Putamen (tissue), 1 donor: ENCODE data around the gene KLF1.
"Not testable (repeated sequence)": the region's sequence is repeated elsewhere in the genome, so short reads cannot be mapped to it uniquely, and the experiment has no call there.

Experiments used
- DNase-seq: peaks from one replicate; pipeline ENCODE4 v3.0.0-alpha.2; 2016; ENCODE audit warnings: low spot score

KLF1 gene

DNA sequence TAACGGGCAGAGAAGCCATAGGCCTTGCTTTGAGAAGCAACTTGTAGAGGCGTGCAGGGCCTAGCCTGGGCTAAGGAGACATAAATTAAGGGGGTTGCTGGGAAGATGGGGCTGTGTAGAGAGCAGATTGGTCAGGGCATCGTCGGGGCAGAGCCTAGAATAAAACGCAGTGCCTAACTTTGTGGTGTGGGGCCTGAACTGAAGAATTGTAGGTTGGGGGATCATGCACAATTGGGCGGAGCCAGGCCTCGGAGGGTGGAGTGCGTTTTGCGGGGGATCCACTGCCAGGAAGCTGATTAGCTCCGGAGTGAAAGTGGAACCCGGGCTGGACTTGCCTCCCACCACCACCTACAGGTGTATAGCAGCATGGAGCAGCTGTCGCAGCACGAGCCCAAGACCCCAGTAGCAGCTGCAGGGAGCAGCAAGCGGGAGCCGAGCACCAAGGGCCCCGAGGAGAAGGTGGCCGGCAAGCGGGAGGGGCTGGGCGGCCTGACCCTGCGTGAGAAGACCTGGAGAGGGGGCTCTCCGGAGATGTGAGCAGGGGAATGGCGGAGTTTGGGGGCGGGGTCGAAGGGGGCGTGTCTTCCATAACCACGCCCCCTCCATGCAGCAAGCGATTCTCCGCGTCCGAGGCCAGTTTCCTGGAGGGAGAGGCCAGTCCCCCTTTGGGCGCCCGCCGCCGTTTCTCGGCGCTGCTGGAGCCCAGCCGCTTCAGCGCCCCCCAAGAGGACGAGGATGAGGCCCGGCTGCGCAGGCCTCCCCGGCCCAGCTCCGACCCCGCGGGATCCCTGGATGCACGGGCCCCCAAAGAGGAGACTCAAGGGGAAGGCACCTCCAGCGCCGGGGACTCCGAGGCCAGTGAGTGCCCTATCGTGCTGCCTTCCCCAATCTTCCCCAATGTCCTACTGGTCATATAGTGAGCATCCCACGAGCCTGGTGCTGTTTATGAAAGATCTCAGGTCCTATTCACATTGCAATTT, 19.6 kb downstream of the KLF1 start:
- DNase-seq, result no peak

DNA sequence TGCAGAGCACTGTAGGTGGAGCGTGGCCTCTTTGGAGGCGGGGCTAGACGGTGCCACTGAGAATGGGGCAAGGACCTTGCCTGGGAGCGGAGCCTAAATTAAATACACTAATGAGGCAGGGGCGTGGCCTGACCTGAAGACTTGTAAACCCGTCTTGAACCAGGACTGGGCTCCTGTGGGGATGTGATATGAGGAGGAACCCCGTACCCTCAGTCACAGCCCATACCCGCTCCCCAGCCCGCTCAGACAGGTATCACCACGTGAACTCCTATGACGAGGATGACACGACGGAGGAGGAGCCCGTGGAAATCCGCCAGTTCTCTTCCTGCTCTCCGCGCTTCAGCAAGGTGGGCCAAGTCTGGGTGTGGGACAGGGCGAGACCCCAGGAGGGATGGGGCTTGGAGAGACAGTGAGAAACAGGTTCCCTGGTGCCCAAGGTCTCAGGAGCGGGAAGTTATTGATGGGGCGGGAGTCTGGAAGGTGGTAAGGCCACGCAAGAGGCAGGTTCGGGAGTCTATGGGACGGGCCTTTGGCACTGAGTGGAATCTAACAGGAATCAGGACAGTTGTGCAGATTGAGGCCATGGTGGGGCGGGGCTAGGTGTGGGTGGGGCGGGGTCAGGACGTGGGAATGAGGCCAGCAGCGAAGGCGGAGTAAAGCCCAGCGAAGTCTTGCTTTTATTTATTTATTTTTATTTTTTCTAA, 20.4 kb downstream of the KLF1 start:
- no peak for DNase-seq

DNA sequence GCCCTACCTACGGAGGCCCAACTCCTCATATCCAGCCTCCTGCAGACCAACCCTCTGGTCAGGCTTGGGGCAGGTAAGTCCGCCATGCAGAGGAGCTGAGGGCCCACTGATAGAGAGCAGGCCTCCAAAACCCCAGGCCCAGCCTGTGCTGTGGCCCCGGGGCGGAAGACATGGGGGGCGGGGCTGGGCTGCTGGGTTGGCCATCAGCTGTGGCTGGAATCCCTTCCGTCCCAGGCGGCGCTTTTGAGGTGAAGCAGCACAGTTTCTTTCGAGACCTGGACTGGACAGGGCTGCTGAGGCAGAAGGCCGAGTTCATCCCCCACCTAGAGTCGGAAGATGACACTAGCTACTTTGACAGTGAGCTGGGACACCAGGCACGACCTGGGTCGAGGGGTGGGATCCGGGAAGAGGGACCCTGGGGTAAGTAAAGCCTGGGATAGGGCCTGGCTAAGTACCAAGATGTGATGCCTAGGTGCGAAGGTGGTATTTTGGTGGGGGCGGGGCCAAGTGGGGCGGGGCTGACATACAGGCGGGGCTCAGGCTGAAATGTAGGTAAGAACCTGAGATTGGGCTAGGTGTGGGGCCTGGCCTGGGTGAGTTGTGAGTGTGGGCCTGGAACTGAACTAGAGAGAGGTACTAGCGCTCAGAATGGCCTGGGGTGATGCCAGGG, 21.1 kb downstream of the KLF1 start:
- no peak for DNase-seq

DNA sequence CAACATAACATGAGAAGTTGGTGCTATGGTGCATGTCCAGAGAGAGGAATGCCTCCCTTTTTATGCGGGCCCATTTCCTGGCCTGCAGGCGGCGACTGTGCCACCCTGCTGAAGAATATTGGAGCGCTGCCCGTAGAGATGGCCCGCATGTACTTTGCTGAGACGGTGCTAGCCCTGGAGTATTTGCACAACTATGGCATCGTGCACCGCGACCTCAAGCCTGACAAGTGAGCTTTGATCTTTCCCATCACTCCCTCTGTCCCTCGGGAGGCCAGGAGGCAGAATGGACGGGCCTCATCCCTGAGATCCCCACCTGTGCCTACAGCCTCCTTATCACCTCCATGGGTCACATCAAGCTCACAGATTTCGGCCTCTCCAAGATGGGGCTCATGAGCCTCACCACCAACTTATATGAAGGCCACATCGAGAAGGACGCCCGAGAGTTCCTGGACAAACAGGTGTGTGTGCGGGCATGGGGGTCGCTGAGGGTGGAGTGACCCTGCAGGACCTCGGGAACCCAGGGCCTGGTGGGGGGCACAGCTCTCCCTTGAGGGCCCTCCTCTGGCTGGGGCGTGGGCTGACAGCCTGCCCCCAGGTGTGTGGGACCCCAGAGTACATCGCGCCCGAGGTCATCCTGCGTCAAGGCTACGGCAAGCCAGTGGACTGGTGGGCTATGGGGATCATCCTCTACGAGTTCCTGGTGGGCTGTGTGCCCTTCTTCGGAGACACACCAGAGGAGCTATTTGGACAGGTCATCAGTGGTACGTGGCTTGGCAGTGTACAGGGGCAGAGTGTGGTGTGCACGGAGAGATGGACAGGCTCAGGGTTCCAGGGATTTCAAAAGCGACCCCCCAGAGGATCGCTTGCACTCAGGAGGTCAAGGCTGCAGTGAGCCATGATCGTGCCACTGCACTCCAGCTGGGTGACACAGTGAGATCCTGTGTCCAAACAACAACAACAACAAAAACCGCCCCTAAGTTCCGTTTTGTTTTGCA, 22.0 kb downstream of the KLF1 start:
- DNase-seq, result no peak

DNA sequence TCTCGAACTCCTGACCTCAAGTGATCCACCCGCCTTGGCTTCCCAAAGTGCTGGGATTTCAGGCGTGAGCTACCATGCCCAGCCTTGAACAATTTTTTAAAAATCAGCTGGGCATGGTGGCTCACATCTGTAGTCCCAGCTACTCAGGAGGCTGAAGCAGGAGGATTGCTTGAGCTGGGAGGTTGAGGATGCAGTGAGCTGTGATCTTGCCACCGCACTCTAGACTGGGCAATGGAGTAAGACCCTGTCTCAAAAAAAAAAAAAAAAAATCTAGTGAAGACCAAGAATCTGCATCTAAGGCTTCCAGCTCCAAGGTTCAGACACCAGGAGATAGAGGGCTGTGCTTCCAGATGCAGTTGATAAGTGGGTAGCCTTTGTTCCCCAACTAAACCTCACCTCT, 22.9 kb downstream of the KLF1 start:
- no peak for DNase-seq

DNA sequence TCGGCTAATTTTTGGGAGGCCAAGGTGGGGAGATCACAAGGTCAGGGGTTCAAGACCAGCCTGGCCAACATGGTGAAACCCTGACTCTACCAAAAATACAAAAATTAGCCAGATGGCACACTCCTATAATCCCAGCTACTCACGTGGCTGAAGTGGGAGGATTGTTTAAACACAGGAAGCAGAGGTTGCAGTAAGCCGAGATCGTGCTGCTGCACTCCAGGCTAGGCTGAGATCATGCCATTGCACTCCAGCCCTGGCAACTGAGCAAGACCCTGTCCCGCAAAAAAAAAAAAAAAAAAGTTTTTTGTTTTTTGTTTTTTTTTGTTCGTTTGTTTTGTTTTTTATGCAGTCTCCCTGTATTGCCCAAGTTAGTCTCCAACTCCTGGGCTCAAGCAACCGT, 27.5 kb downstream of the KLF1 start:
- no peak for DNase-seq

DNA sequence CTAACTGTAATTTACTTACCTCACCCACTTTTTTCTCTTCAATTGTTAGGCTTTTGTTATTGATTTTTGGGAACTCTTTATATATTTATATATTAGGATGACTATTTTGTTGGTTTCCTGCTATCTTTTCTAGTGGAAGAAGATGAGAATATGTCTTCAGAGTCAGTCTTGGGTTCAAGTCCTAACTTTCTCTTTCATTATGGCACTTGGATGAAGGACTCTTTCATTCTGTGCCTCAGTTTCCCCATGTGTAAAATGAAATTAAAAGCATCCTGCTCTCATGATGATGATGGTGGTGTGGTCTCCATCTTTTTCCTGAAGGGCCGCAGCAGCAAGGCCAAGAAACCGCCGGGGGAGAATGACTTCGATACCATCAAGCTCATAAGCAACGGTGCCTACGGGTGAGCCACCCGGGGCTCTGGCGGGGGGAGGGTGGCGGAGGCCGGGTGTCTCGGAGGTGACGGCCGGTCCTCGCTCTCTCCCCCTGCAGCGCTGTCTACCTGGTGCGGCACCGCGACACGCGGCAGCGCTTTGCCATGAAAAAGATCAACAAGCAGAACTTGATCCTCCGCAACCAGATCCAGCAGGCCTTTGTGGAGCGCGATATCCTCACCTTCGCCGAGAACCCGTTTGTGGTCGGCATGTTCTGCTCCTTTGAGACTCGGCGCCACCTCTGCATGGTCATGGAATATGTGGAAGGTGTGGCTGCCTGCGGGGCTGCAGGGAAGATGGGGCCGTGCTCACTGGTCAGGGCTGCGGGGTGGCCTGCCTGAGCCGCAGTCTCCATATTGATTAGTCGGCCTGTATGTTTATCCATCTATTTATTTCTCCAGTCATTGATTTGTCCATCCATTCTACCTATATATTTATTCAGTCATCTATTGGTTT, 28.7 kb downstream of the KLF1 start:
- no peak for DNase-seq

DNA sequence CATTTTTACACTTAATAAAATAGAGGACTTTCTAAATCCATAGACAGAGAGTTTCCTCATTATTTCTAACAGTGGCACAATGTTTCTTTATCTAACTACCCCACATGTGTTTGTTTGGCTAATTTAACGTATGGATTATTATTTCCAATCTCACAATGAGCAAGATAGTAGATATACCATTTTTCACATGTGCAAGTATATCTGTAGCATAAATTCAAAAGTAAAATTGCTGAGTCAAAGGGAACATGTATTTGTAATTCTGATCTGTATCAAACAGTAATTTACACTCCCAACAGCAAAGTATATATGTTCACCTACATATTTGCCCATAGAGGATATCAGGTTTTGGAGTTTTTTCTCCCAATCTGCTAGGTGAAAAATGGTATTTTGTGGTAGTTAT, 30.3 kb downstream of the KLF1 start:
- DNase-seq, result no peak

DNA sequence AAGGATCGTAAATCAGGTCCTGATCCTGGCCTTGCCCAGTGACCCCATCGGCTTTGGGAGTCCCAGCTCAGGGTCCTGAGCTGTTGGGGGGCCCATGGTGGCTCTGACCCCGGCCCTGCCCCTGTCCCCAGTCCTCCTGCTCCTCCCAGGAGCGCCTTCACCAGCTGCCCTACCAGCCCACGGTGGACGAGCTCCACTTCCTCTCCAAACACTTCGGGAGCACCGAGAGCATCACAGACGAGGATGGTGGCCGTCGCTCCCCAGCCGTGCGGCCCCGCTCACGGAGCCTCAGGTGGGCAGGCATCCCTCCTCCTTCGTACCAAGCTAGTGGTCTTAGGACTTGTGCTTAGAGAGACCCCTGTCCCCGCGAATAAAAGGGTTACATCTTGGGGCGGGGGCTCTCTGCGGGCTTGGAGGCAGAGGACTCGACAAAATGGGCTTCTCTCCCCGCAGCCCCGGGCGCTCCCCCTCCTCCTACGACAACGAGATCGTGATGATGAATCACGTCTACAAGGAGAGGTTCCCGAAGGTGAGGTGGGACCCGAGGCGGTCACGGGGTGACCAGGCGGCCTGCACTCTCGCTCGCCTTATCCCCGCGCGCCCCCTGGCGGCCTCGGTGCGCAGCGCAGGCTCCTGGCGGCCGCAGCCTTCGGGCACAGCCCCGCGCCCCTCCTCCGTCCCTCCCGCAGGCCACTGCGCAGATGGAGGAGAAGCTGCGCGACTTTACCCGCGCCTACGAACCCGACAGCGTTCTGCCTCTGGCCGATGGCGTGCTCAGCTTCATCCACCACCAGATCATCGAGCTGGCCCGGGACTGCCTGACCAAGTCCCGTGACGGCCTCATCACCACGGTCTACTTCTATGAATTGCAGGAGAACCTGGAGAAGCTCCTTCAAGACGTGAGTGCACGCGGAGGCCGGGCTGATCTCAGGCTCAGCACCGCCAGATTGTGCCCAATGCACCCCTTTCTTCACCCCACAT, 39.6 kb downstream of the KLF1 start:
- peak; percentile 60 for DNase-seq

DNA sequence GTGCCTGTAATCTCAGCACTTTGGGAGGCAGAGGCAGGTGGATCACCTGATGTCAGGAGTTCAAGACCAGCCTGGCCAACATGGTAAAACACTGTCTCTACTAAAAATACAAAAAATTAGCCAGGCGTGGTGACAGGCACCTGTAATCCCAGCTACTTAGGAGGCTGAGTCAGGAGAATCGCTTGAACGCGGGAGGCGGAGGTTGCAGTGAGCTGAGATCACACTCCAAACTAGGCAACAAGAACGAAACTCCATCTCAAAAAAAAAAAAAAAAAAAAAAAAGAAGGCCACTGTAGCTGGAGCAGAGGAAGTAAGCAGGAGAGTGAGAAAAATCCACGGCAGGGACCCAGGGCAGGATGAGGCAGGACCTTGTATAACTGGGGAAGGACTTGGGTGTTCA, 40.4 kb downstream of the KLF1 start:
- DNase-seq, result not testable (repeated sequence)

DNA sequence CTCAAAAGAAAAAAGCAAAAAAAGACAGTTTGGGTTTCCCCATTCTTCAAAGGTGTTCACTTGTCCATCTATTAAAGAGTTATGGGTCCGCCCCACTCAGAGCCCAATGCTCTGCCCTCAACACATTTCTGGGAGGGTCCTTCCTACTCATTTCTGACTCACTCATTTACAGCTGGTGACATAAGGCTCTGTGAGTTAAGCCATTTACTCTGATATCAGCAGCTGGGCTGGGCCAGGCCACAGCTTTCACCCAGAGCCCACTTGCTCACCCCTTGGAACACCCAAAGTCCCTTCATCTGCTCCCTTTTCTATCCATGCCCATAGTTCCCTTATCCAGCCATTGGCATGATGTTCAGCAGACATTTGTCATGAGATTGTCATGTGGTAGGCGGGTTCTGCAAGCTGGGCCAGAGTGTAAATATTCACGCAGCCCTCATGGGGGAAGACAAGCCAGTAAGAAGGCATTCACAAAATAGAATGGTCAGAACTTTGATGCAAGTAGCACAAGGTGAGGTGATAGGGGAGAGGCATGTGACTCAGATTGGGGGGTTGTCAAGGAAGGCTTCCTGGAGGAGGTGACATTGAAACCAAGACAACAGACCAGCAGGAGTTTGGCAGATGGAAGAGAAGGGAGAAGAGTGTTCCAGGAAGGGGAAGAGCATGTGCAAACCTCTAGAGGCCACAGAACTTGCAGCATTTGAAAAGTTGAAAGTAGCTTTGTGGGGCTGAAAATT, 42.8 kb downstream of the KLF1 start:
- no peak for DNase-seq

DNA sequence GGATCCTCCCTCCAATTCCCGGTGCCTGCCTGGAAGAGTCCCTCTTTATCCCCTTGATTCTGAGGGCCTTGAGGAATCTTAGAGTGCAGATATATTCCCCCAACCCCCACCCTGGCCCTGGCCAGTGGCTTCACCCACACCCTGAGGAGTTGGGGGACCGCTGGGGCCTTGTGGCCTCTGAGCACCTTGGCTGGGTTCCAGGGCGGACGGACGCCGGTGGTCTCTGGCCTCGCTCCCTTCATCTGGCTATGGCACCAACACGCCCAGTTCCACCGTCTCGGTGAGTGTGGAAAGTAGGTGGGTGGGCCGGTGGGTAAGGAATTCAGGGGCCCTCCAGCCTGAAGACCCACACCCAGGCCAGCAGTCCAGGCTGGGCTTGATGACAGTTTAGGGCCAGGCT, 43.7 kb downstream of the KLF1 start:
- no peak for DNase-seq

DNA sequence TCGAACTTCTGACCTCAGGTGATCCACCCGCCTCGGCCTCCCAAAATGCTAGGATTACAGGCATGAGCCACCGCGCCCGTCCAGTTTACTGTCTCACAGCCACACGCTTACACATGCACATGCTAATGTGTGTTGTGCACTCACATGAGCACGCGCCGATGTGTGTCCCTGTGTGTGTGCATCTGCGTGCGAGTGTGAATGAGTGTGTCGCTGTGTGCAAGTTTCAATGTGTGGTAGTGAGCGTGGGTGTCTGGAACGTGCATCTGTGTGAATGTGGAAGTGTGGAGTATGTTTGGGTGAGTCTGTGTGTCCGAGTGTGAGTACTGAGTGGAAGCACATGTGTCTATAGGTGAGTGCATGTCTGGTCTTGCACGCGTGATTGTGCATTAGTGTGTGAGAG, 44.5 kb downstream of the KLF1 start:
- DNase-seq, result no peak

DNA sequence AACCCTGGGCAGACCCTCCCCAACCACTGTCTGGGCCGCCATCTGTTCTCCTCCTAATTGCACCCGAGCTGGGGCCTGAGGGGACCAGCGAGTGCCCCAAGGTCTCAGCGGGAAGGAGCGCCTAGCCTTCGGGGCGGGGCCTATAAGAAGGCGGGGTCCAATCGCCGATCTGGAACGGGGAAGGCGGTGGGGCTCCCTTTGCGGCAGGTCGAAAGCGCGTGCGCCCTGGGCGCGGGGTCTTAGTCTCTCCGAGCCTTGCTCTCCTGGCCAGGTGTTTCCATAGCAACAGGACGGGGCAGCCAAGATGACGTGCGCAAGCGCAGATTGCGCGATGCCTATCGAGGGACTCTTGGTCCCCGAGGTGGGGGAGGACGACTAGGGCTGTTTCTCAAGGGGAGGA, 45.9 kb downstream of the KLF1 start:
- no peak for DNase-seq

DNA sequence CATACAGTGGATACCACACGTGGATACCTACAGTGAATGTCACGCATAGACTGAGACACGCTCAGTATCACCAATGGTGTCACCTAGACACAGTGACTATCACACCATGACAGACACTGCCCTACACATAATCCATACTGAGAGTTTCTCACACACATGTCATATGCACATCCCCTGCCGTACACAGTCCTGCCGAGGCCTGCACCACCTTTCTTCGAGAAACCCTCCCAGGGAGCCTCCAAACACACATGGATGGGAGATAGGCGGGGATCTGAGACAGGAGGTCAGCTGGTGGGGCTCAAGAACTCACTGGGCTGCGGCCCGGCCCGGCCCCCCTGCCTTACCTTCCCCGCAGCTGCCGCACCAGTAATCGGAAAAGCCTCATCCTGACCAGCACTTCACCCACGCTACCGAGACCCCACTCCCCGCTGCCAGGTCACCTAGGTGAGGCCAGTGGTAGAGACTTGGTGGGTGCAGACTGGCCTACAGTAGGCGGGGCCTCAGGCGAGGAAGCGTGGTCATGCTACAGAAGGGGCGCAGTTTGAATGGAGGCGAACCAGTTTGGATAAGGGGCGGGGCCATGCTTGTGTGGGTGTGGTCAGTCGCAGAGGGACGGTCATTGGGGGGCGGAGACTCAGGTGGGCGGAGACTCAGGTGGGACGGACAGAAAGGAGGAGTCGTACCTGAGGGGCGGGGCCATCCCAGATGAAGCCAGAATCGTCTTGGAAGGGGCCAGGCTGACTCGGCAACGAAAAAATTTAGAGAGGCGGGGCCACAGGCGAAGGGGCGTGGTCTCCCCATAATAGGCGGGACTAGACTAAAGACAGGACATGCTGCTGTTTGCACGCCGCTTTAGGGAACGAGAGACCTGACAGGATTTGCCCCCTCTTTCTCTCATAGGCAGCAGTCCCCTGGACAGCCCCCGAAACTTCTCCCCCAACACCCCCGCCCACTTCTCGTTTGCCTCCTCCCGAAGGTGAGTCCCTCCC, 46.6 kb downstream of the KLF1 start:
- DNase-seq, result no peak

DNA sequence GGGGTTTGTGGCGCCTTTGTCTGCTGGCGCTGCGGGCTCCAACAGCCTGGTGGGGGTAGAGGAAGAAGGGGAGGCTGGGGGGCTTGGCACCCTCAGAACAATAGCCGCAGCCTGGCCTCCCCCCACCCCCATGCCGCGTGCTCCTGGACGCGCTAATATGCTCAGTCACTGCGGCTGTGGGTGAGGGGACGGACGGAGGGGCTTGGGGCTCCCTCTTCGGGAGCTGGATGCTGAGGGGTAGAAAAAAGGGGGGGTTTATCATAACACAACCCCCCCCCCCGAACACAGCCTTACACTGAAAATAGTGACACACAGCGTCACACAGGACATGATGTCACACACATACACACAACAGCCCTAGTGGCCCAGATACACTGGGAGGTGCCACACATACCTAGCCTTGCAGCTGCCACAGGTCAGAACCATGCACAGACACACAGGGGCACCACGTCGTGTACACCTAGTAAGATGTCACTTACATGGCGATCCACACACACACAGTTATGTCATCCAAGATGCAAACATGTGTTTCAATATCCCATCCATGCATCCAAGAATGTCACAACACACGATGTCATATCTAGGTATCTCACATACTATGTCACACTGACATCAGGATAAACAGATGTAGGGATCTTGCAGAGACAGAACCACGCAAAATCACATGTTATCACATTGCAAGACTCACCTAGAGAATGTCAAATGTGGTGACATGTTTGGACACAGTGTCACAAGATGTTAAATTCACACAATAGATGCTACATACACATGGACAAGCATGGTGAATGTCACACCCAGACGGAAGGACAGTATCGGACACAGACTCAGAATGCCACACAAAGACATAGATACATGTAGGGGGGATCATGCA, 47.9 kb downstream of the KLF1 start:
- DNase-seq, result no peak
